ENCODE data around the gene MTHFD1L.

DNA sequence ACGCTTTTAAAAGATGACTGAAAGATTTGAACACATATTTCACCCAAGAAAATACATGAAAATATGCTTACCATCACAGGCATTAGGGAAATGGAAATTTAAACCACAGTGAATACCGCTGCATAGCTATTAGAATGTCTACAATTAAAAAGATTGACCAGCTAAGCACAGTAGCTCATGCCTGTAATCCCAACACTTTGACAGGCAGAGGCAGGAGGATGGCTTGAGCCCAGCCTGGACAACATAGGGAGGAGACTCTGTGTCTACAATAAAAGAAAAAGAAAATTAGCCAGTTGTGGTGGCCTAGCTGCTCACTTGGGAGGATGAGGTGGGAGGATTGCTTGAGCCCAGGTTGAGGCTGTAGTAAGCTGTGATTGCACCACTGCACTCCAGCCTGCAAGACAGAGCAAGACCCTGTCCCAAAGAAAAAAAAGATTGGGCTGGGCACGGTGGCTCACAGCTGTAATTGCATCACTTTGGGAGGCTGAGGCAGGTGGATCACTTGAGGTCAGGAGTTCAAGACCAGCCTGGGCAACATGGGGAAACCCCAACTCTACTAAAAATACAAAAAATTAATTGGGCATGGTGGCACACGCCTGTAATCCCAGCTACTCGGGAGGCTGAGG lies 210.5 kb downstream of the MTHFD1L start:
- TF ChIP-seq, protein P1, sequence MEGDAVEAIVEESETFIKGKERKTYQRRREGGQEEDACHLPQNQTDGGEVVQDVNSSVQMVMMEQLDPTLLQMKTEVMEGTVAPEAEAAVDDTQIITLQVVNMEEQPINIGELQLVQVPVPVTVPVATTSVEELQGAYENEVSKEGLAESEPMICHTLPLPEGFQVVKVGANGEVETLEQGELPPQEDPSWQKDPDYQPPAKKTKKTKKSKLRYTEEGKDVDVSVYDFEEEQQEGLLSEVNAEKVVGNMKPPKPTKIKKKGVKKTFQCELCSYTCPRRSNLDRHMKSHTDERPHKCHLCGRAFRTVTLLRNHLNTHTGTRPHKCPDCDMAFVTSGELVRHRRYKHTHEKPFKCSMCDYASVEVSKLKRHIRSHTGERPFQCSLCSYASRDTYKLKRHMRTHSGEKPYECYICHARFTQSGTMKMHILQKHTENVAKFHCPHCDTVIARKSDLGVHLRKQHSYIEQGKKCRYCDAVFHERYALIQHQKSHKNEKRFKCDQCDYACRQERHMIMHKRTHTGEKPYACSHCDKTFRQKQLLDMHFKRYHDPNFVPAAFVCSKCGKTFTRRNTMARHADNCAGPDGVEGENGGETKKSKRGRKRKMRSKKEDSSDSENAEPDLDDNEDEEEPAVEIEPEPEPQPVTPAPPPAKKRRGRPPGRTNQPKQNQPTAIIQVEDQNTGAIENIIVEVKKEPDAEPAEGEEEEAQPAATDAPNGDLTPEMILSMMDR (IDR thresholded peaks at IDR 0.05), result no peak
- no peak for TF ChIP-seq POLR2A (IDR thresholded peaks at IDR 0.05)

Data from Peyer's patch (tissue), 4 donors.